Measurements from ENCODE around the gene CCND2.
"Not testable (repeated sequence)": the region's sequence is repeated elsewhere in the genome, so short reads cannot be mapped to it uniquely, and the experiment has no call there.

CCND2 gene

GRCh38 chr12:4273652-4274395 is at the start of gene CCND2:
CCND2 (plus strand) TSS chr12:4273762; CDS start chr12:4274041, 279 bp downstream.
- DNase-seq (ENCODE audit: low read depth): peak; percentile 78

DNA sequence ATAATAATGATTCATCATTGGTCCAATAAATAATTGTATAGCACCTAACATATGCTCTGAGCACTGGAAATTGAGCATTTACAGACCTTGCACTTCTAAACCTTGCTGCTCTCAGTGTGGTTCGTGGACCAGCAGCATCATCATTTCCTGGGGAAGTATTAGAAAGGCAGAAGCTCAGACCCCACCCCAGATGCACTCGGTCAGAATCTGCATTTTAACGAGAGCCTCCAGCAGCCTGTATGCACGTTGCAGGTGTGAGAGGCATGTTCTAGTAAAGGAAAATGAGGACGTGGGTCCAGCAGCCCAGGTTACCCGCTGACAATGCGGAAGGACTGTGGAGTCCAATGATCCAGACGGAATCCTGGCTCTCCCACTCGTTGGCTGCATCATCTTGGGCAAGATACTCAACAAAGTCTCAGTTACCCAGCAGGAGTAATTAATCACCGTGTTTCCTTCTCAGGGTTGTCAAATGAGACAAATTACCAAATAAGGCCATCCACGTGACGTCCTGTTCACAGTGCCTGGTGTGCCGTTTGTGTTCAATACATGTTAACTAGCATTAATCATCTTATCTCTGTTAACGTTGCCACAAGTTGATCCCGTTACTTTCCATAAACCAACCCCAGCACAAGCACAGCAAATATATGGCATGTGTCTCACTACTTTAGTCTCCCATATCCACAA is 49.2 kb upstream of the CCND2 start:
- DNase-seq (ENCODE audit: low read depth): no peak

GRCh38 chr12:4225571-4225970 is 48.0 kb upstream of the CCND2 start:
- no peak for DNase-seq (ENCODE audit: low read depth)

DNA sequence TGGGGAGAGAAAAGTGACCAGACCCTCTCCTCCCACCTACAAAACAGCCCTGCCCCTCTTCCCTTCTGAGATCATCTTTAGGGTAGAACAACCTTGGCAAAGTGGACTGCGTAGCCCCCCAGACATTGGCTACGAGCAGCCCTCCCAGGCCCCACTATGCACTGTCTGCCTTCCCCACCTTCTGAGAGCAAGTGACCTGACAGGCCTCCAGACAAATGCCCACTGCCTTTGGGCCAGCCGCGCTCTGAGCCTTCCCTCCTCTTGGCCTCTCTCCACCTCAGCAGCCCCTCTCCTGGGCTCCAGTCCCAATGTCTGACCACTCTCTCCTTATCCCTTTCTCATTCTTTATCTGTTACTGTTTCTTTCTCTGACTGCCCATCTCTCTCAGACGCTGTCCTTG is 46.5 kb upstream of the CCND2 start:
- no peak for DNase-seq (ENCODE audit: low read depth)

- DNase-seq (ENCODE audit: low read depth): no peak
Measured at GRCh38 chr12:4228122-4228580, 45.4 kb upstream of the CCND2 start.

GRCh38 chr12:4230526-4230925 is 43.0 kb upstream of the CCND2 start:
- DNase-seq (ENCODE audit: low read depth): no peak

DNA sequence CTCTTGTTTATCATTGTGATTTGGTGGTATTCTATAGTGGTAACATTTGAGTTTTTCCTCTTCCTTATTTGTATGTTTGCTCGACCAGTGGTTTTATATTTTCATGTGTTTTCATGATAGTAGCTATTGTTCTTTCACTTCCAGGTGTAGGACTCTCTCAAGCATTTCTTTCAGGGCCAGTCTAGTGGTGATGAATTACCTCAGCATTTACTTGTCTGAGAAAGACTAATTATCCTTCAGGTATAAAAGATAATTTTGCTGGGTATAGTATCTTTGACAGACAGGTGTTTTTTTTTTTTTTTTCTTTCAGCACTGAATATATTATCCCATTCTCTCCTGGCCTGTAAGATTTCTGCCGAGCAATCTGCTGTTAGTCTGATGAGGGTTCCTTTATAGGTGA is 35.0 kb upstream of the CCND2 start:
- DNase-seq (ENCODE audit: low read depth): no peak

- no peak for DNase-seq (ENCODE audit: low read depth)
Measured at GRCh38 chr12:4239746-4240145, 33.8 kb upstream of the CCND2 start.

DNA sequence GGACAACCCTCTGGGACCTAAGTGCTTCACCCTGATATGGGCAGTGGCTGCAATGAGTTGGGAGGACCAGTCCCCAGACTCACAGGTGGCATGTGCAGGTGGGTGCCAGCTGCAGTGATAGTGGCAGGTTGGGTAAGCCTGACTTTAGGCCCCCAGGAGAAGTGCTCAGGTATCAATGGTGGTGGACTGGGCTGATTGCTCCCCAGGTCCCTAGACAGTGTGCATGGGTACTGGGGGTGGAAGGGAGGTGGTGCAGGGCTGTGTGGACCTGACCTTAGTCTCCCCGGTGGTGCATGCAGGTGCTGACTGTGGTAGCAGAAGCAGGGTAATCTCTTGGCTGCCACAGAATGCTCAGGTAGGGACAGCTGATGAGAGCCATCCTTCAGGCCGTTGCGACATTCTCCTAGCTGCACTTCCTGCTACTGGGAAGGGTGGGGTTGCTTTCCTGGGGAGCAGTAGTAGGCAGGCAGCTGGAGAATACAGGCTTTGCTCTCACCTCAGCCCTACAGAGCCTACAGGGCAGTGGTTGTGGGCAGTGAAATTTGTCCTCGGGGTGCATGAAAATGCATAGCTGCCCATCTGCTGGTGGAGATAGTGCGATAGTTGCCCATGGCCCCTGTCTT is 33.3 kb upstream of the CCND2 start:
- DNase-seq (ENCODE audit: low read depth): no peak

GRCh38 chr12:4240981-4241380 is 32.6 kb upstream of the CCND2 start:
- DNase-seq (ENCODE audit: low read depth): no peak

GRCh38 chr12:4241592-4241991 is 32.0 kb upstream of the CCND2 start:
- DNase-seq (ENCODE audit: low read depth): no peak

DNA sequence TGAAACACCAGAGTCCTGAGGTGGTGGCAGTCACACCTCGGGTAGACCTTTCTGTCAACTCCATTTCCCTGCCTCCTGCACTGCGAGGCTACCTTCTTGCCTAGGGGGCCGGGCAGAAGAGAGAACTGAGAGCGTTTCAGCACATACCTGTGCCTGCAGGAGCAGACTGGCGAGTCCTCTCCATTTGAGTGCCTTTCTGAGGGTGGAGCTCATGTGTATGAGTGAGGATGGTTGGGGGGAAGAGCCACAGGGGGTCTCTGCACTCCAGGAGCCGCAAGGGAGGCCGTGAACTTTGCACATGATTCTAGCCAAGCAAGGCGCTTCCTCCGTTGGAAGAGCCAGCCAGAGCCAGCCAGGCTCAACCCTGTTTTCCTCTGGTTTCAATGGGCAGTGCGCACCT is 31.0 kb upstream of the CCND2 start:
- DNase-seq (ENCODE audit: low read depth): no peak

DNA sequence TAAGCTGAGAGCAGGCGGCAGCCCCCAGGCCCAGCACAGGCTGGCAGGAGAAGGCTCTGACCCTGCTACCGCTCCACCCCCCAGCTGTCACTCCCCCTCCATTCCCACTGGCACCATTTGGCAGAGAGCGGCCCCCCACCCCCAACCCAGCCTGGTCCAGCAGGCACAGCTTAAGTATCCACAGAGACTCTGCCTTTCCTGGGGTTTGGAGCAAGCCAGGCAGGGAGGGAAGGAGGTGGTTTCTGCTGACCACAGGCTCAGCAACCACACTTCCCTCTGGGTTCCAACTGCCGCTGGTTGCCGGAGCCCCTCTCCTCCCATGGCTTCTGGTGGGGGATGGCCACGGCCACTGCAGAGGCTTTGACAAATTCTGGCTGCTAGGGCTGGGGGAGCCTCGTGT is 30.5 kb upstream of the CCND2 start:
- DNase-seq (ENCODE audit: low read depth): no peak

DNA sequence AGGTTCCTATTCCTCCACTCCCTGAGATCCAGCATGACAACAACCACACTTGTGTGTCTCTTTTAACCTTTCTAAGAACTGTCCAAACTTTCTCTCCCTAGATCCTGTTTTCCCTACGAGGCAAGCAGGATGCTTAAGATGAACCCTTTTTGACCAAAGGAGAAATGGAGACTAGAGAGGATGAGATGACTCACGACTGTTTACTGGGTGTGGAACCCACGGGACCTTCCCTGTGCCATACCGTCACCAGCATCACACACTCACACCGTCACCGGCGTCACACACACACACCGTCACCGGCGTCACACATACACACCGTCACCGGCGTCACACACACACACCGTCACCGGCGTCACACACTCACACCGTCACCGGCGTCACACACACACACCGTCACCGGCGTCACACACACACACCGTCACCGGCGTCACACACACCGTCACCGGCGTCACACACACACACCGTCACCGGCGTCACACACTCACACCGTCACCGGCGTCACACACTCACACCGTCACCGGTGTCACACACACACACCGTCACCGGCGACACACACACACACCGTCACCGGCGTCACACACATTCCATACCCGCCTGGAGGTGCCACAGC is 30.0 kb upstream of the CCND2 start:
- not testable (repeated sequence) for DNase-seq (ENCODE audit: low read depth)

GRCh38 chr12:4244868-4245267 is 28.7 kb upstream of the CCND2 start:
- DNase-seq (ENCODE audit: low read depth): no peak

GRCh38 chr12:4245446-4245845 is 28.1 kb upstream of the CCND2 start:
- no peak for DNase-seq (ENCODE audit: low read depth)

DNA sequence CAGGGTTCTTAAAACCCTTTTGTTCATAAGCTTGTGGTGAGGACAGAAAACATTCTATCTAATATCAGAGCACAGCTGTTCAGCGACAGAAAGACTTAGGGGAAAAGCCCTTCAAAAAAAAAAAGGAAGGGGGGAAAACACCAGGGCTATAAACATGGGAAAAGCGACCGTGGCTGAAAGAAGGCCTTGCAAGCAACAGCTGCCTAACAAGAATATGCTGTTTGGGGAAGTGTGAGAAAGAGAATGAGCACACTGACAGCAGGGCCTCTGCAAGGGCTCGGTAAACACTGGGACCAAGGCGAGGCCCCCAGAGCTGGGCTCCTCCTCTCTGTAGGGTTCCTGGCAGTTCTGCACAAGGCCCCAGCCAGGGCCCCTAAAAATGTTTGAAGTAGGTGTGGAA is 27.4 kb upstream of the CCND2 start:
- DNase-seq (ENCODE audit: low read depth): no peak

DNA sequence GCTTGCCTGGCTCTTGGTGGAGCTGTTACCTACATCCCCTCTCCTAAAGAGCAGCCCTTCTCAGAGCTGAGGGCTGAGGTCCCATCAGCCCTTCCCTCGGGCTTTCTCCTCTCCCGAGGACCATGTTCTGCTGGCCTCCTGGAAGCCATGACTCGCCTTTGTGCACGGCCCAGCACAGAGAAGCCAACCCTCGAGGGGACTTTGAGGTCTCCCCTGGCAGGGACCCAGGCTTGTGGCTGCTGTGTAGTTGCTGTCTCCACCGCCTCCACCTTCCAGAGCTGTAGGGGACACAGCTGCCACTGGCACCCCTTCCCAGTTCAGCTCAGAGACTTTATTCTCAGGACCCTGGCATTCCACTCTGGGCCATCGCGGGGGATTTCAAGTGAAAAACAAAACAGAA is 22.9 kb upstream of the CCND2 start:
- no peak for DNase-seq (ENCODE audit: low read depth)

GRCh38 chr12:4251216-4251891 is 22.2 kb upstream of the CCND2 start:
- no peak for DNase-seq (ENCODE audit: low read depth)

- DNase-seq (ENCODE audit: low read depth): no peak
Measured at GRCh38 chr12:4251967-4252366, 21.6 kb upstream of the CCND2 start.

DNA sequence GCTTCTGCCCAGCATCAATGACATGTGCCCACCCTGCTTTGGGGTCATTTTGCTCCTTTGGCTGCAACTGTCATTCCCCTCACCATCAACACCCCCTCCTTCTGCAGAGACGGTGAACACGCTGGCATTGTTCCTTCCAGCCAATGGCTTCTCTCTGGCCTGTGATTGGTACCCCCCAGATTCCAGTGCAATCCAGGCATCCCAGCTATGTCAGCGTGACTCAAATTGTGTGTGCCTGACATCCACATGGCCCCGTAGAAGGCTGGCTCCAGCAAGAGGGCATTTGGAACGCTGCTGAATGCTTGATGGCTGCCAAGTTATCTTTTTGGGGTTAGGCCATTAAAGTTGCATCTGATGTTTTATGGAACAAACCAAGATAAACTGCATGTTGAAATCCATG is 21.0 kb upstream of the CCND2 start:
- no peak for DNase-seq (ENCODE audit: low read depth)

Data from iris pigment epithelial cell (primary cell).